ENCODE data around the gene MTX2.

DNA sequence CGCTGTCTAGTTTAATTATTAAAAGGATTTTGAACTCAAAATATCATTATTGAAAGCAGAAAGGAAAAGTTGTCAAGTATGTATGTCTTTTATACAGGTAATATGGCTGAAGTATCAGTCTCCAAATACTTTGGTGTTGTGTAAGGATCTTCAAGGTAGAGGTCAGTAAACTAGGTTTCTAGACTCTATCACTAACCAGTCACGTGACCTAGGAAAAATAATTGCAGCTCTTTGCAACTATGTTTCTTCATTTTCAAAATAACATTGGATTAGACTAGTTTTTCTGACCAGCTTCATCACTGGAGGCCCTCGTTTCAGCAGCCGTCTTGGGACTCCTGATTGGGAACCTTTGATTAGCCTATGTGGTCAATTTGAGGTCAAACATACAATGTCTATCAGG lies 21.4 kb upstream of the MTX2 start:
- TF ChIP-seq, protein P1, sequence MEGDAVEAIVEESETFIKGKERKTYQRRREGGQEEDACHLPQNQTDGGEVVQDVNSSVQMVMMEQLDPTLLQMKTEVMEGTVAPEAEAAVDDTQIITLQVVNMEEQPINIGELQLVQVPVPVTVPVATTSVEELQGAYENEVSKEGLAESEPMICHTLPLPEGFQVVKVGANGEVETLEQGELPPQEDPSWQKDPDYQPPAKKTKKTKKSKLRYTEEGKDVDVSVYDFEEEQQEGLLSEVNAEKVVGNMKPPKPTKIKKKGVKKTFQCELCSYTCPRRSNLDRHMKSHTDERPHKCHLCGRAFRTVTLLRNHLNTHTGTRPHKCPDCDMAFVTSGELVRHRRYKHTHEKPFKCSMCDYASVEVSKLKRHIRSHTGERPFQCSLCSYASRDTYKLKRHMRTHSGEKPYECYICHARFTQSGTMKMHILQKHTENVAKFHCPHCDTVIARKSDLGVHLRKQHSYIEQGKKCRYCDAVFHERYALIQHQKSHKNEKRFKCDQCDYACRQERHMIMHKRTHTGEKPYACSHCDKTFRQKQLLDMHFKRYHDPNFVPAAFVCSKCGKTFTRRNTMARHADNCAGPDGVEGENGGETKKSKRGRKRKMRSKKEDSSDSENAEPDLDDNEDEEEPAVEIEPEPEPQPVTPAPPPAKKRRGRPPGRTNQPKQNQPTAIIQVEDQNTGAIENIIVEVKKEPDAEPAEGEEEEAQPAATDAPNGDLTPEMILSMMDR (IDR thresholded peaks at IDR 0.05; ENCODE audit: low read length), result no peak
- no peak for TF ChIP-seq EZH2phosphoT487 (IDR thresholded peaks at IDR 0.05; ENCODE audit: low read length)
